A673 (cell line): ENCODE results near the gene JMJD7.

ENCODE experiments used
- EZH2 ChIP-seq: fragments of 200-600 bp; sonication (generic); IDR thresholded peaks from 2 replicates; pipeline ENCODE4 v1.6.1; 2017; ENCODE audit warnings: borderline replicate concordance, low read depth, mild to moderate bottlenecking, mixed read lengths, antibody characterized with exemption, low read length; ENCODE audit not compliant: poor library complexity, severe bottlenecking
- TF ChIP-seq, protein P1 (sequence below): fragments of 300-800, 200-600 bp; sonication (generic); conservative IDR thresholded peaks from 2 replicates; pipeline ENCODE4 v1.5.1; 2017; ENCODE audit warnings: low read depth, mild to moderate bottlenecking, antibody characterized with exemption, low read length, moderate library complexity, mixed read lengths

DNA sequence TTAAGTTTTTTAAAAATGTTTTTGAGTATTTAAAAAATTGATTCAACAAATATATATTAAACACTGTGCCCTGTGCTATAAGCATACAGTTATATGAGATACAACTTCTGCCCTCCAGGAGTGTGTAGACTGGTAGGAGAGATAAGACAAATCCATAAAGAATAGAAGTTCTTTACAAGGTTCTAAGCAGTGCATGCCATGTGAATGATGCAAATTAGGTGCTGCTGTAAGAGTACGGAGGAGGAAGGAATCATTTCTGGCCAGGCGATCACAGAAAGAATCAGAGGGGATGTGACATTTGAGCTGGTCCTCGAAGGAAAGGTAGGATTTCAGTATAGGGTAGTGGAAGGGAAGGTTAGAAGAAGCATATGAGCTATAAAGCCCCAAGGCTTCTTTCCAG lies 39.6 kb upstream of the JMJD7 start:
- TF ChIP-seq, protein P1, sequence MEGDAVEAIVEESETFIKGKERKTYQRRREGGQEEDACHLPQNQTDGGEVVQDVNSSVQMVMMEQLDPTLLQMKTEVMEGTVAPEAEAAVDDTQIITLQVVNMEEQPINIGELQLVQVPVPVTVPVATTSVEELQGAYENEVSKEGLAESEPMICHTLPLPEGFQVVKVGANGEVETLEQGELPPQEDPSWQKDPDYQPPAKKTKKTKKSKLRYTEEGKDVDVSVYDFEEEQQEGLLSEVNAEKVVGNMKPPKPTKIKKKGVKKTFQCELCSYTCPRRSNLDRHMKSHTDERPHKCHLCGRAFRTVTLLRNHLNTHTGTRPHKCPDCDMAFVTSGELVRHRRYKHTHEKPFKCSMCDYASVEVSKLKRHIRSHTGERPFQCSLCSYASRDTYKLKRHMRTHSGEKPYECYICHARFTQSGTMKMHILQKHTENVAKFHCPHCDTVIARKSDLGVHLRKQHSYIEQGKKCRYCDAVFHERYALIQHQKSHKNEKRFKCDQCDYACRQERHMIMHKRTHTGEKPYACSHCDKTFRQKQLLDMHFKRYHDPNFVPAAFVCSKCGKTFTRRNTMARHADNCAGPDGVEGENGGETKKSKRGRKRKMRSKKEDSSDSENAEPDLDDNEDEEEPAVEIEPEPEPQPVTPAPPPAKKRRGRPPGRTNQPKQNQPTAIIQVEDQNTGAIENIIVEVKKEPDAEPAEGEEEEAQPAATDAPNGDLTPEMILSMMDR = no peak
- no peak for TF ChIP-seq EZH2
